Germinal center (tissue), 1 donor: ENCODE results near the gene SH3RF2.
"Not testable (repeated sequence)": the region's sequence is repeated elsewhere in the genome, so short reads cannot be mapped to it uniquely, and the experiment has no call there.

ENCODE experiments used
- DNase-seq: peaks from one replicate; pipeline ENCODE4 v3.0.0; 2012; ENCODE audit warnings: mixed read lengths, low spot score

Gene SH3RF2

GRCh38 chr5:146082798-146083197 lies 146.4 kb downstream of the SH3RF2 start:
- DNase-seq = no peak

DNA sequence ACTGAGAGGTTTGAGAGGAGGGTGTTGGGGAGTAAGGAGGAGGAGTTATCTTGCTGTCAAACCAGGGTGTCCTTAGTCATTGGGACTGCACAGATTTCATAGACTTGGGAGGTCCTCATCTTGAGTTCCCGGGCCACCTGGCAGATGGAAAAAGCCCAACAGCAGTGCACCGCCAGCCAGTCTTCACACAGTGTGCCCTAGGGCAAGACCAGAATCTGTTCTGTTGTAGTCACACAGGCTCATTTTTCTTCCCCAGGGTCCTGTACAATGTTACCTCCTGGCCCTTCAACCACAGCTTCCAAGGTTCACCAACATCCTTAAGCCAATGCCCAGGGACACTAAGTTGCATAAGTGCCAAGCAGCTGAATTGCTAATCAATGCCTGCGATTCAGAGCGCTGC lies 148.0 kb downstream of the SH3RF2 start:
- DNase-seq = no peak

DNA sequence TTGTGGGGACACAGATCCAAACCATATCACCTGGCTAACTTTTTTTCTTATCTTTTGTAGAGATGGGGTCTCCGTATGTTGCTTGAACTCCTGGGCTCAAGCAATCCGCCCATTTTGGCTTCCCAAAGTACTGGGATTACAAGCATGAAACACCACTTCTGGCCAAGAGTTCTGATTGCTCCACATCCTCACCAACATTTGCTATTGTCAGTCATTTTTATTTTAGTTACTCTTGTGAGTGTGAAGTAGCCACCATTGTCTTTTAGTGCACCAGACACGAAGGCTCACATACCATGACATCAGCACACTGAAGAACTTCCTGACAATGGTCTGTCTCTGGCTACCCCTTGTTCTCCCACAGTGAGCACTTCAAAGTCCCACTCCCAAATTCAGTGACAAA lies 151.7 kb downstream of the SH3RF2 start:
- no peak for DNase-seq

DNA sequence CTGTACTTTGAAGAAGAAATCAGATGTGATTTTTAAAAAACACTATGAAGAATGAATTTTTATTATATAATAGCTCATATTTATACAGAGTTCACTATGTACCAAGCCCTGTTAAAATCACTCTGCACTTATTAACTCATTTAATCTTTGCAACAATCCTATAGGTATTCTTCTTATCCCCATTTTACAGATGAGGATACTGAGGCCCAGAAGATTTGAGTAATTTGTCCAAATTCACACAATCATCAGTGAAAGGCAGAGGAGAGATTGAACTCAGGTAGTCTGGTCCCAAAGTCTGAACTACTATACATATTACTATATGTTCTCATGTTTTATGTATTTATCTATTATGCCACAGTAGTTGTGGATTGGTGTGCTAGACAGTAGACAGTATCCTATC lies 152.9 kb downstream of the SH3RF2 start:
- no peak for DNase-seq

DNA sequence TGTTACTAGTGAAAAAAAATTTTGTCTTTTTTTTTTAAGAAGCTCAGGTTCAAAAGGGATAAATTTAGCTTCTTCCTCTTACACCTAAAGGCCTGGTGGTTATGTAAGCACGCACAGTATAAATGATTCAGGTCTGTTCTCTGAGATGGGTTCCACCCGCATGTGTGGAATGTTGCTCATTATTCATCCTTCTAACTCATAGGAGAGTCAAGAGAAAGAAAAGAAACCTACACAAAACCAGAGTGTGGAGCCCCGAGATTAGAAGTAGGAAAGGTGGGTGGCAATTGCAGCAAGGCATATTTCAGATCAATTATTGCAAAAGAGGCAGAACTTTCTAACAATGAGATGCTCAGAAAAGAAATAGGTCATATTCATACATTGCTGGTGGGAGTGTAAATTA lies 155.5 kb downstream of the SH3RF2 start:
- no peak for DNase-seq

GRCh38 chr5:146098047-146098446 lies 161.7 kb downstream of the SH3RF2 start:
- DNase-seq = no peak

DNA sequence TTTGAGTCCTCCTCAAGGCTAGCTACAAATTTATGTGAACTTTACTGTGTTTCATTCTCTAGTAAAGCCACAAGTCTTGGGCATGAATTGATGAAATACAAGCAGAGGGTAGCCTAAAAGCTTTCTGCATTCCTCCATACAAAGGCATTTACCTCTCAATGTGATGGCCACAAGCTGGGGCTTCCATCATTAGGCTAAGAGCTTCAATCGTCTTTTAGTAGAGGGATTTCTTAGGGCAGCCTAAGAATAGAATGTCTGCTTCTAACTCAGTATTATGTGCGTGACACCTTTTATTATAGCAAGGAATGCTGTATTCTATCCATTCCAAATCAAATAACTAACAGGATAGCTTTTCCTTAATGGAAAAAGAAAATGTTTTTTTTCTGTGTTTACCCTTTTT lies 165.3 kb downstream of the SH3RF2 start:
- DNase-seq = no peak

- DNase-seq = no peak
These were observed 167.2 kb downstream of the SH3RF2 start for GRCh38 chr5:146103594-146103993.

DNA sequence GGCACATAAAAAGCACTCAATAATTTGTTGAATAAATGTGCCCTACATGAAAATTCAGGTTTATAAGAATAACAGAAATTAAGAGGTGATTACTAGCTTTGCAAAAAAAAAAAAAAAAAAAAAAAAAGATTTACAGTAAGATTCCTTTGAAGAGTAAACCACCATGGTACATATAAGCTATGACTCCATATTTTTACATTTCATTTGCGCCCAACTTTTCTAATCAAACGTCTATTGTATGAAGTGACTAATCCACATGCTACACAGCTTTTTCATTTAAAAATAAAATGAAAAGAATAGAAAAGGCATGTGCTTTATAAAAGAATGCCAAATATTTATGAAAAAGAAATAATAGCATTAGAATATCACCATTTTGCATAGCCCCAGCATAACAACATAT lies 169.1 kb downstream of the SH3RF2 start, which contains the start of gene PLAC8L1:
PLAC8L1 (minus strand) TSS at position 101 of the 400 bp plus-strand sequence. CDS start 1,266 bp downstream, outside the sequence.
- no peak for DNase-seq

DNA sequence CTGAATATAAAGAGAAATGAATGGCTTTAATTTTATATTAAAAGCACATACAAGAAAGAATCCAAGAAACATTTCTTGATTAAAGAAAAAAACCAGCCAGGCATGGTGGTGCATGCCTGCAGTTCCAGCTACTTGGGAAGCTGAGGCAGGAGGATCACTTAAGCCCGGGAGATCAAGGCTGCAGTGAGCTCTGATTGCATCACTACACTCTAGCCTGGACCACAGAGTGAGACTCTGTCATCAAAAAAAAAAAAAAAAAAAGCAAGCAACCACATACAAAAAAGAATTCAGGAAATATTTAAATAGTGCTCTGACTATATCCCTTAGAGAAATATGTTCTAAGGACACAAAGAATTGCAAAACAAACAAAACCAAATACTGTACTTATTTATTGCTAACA lies 171.5 kb downstream of the SH3RF2 start:
- no peak for DNase-seq

DNA sequence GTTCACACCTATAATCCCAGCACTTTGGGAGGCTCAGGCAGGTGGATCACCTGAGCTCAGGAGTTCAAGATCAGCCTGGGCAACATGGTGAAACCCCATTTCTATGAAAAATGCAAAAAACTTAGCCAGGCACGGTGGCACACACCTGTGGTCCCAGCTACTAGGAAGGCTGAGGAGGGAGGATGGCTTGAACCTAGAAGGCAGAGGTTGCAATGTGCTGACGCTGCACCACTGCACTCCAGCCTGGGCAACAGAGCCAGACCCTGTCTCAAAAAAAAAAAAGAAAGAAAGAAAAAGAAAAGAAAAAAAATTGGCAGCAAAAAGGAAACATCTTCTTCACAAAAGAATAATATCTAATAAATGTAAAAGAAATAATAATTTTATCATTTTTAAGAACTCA lies 172.5 kb downstream of the SH3RF2 start:
- not testable (repeated sequence) for DNase-seq

DNA sequence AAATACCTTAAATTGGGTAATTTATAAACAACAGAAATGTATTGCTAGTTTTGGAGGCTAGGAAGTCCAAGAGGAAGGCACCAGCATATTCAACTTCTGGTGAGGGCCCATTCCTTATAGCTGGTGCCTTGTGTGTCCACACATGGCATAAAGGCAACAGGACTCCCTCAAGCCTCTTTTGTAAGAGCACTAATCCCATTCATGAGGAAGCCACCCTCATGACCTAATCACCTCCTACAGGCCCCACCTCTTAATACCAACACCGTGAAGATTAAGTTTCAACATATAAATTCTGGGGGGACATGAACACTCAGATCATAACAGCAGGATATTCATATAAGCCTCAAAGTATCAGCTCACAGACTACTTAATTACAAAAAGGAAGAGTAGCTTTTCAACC lies 173.0 kb downstream of the SH3RF2 start:
- no peak for DNase-seq

GRCh38 chr5:146111409-146111808 lies 175.0 kb downstream of the SH3RF2 start:
- DNase-seq = no peak

- no peak for DNase-seq
These were observed 176.1 kb downstream of the SH3RF2 start for GRCh38 chr5:146112476-146112875.
